Ovary (tissue), 3 donors: ENCODE data around the gene PPP2R1B.

Source experiments
- EP300 ChIP-seq: sonication (generic); formaldehyde crosslinking; IDR thresholded peaks from one replicate; pipeline ENCODE4 v1.6.1; 2017; ENCODE audit warnings: antibody characterized with exemption
- TF ChIP-seq, protein P1 (sequence below), 3 donors: fragments of 450-650 bp in 2 of 3; fragments of 200-600 bp in 1 of 3; IDR thresholded peaks; one replicate each; pipeline versions ENCODE4 v1.5.1 to v1.8.0; 2016 to 2022; ENCODE audit warnings: antibody characterized with exemption in 3 of 3, mild to moderate bottlenecking in 1 of 3
- donor health status: DM: no; HTN: no; CAD: no.

- TF ChIP-seq, protein P1, sequence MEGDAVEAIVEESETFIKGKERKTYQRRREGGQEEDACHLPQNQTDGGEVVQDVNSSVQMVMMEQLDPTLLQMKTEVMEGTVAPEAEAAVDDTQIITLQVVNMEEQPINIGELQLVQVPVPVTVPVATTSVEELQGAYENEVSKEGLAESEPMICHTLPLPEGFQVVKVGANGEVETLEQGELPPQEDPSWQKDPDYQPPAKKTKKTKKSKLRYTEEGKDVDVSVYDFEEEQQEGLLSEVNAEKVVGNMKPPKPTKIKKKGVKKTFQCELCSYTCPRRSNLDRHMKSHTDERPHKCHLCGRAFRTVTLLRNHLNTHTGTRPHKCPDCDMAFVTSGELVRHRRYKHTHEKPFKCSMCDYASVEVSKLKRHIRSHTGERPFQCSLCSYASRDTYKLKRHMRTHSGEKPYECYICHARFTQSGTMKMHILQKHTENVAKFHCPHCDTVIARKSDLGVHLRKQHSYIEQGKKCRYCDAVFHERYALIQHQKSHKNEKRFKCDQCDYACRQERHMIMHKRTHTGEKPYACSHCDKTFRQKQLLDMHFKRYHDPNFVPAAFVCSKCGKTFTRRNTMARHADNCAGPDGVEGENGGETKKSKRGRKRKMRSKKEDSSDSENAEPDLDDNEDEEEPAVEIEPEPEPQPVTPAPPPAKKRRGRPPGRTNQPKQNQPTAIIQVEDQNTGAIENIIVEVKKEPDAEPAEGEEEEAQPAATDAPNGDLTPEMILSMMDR (IDR thresholded peaks at IDR 0.05): no peak
- TF ChIP-seq EP300: no peak
Observed at GRCh38 chr11:111729071-111729830, 36.9 kb downstream of the PPP2R1B start.
